ENCODE results near the gene PLSCR5. TPM values are rescaled to one million over a fixed set of nuclear protein-coding genes. Genes with fewer than 3 reads are reported as not detected.

Gene PLSCR5
- polyA plus RNA-seq, 1 donor (not counting 4 experiments of a cell fraction or from before 2014, with no cell fraction given): not detected

- H3K9me1 ChIP-seq (ENCODE audit: control insufficient read depth, extremely low read depth, insufficient read depth, low read length): no peaks in the 10 kb centered on the region
- no peak for FAIRE-seq
- H4K20me1 ChIP-seq (ENCODE audit: control insufficient read depth, extremely low read depth, insufficient read depth, low read length): no peaks in the 10 kb centered on the region
- DNase-seq (ENCODE audit: low read depth, low spot score): no peak
- no peaks in the 10 kb centered on the region for H3K9me3 ChIP-seq (ENCODE audit: control insufficient read depth, low read depth, low read length)
- no peaks in the 10 kb centered on the region for H3K79me2 ChIP-seq (ENCODE audit: control insufficient read depth, insufficient read depth, low read length)
- dilution Hi-C loops (cut with MboI; ENCODE audit: extremely low pct_ligation_motif_present, low sequenced_read_pairs): no loop called here
- H3K9ac ChIP-seq (ENCODE audit: control insufficient read depth, extremely low read depth, insufficient read depth, low read length): no peak overlapping the region
- no peaks in the 10 kb centered on the region for H3K36me3 ChIP-seq (ENCODE audit: control insufficient read depth in 2 of 2, extremely low read depth in 1 of 2, insufficient read depth in 2 of 2, low read length in 2 of 2)
- no peak overlapping the region for H3K27ac ChIP-seq (ENCODE audit: control insufficient read depth, insufficient read depth, low read length)
- H3K4me3 ChIP-seq (ENCODE audit: control insufficient read depth in 2 of 3, extremely low read depth in 1 of 3, insufficient read depth in 2 of 3, low read depth in 1 of 3, low read length in 3 of 3): no peak overlapping the region
- H2AFZ ChIP-seq (ENCODE audit: control insufficient read depth, low read length): no peak overlapping the region
- H3K27me3 ChIP-seq (ENCODE audit: control insufficient read depth, extremely low read depth, insufficient read depth, low read length): no peaks in the 10 kb centered on the region
- peaks cover 15% of the 10 kb centered on the region for H3K4me1 ChIP-seq (ENCODE audit: control insufficient read depth, extremely low read depth, insufficient read depth, low read length)
- no peak for TF ChIP-seq CTCF (optimal IDR thresholded peaks at IDR 0.05 in 1 of 3, IDR thresholded peaks at IDR 0.05 in 1 of 3, conservative IDR thresholded peaks at IDR 0.05 in 1 of 3; ENCODE audit: extremely low read depth in 1 of 3, insufficient read depth in 2 of 3, low read length in 3 of 3)
- TF ChIP-seq EZH2 (IDR thresholded peaks at IDR 0.05; ENCODE audit: low read length): no peak
- no peak overlapping the region for H3K4me2 ChIP-seq (ENCODE audit: control insufficient read depth, extremely low read depth, insufficient read depth, low read depth, low read length)
These were observed 43.3 kb downstream of the PLSCR5 start for GRCh38 chr3:146561879-146562278.

DNA sequence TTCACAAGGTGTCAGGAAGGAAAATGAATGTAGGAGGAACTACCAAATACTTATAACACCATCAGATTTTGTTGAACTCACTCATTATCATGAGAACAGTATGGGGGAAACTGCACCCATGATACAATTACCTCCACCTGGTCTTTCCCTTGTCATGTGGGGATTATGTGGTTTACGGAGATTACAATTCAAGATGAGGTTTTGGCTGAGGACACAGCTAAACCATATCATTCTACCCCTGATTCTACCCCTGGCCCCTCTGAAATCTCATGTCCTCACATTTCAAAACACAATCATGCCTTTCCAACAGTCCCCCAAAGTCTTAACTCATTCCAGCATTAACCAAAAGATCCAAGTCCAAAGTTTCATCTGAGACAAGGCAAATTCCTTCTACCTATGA, 43.7 kb downstream of the PLSCR5 start:
- no peak overlapping the region for H3K27ac ChIP-seq (ENCODE audit: control insufficient read depth, insufficient read depth, low read length)
- no peaks in the 10 kb centered on the region for H3K79me2 ChIP-seq (ENCODE audit: control insufficient read depth, insufficient read depth, low read length)
- no peaks in the 10 kb centered on the region for H3K9me1 ChIP-seq (ENCODE audit: control insufficient read depth, extremely low read depth, insufficient read depth, low read length)
- DNase-seq (ENCODE audit: low read depth, low spot score) (no peak), FAIRE-seq (no peak)
- no peaks in the 10 kb centered on the region for H3K36me3 ChIP-seq (ENCODE audit: control insufficient read depth in 2 of 2, extremely low read depth in 1 of 2, insufficient read depth in 2 of 2, low read length in 2 of 2)
- no peak overlapping the region for H3K9ac ChIP-seq (ENCODE audit: control insufficient read depth, extremely low read depth, insufficient read depth, low read length)
- H3K4me3 ChIP-seq (ENCODE audit: control insufficient read depth in 2 of 3, extremely low read depth in 1 of 3, insufficient read depth in 2 of 3, low read depth in 1 of 3, low read length in 3 of 3): no peak overlapping the region
- dilution Hi-C loops (cut with MboI; ENCODE audit: extremely low pct_ligation_motif_present, low sequenced_read_pairs): no loop called here
- H2AFZ ChIP-seq (ENCODE audit: control insufficient read depth, low read length): no peak overlapping the region
- H3K9me3 ChIP-seq (ENCODE audit: control insufficient read depth, low read depth, low read length): no peaks in the 10 kb centered on the region
- H4K20me1 ChIP-seq (ENCODE audit: control insufficient read depth, extremely low read depth, insufficient read depth, low read length): no peaks in the 10 kb centered on the region
- TF ChIP-seq CTCF (optimal IDR thresholded peaks at IDR 0.05 in 1 of 3, IDR thresholded peaks at IDR 0.05 in 1 of 3, conservative IDR thresholded peaks at IDR 0.05 in 1 of 3; ENCODE audit: extremely low read depth in 1 of 3, insufficient read depth in 2 of 3, low read length in 3 of 3) (no peak), EZH2 (IDR thresholded peaks at IDR 0.05; ENCODE audit: low read length) (no peak)
- no peaks in the 10 kb centered on the region for H3K27me3 ChIP-seq (ENCODE audit: control insufficient read depth, extremely low read depth, insufficient read depth, low read length)
- peaks cover 12% of the 10 kb centered on the region for H3K4me1 ChIP-seq (ENCODE audit: control insufficient read depth, extremely low read depth, insufficient read depth, low read length)
- H3K4me2 ChIP-seq (ENCODE audit: control insufficient read depth, extremely low read depth, insufficient read depth, low read depth, low read length): peak overlapping the region; percentile 9

All from keratinocyte (primary cell).